Hepatocyte (in vitro differentiated cells): Measurements from ENCODE around the gene CENPU. TPM values are rescaled to one million over a fixed set of nuclear protein-coding genes. Genes with fewer than 3 reads are reported as not detected.

Experiments
- DNase-seq: peaks from one replicate; pipeline ENCODE4 v3.0.0-alpha.2; 2016; ENCODE audit warnings: low spot score
- H2AFZ ChIP-seq: fragments of 200-600 bp; sonication (generic); 2 replicates; pipeline ENCODE4 v1.6.0; 2016; ENCODE audit warnings: antibody characterized with exemption, mild to moderate bottlenecking
- H3K27ac ChIP-seq: fragments of 200-600 bp; sonication (generic); 2 replicates; pipeline ENCODE4 v1.5.1; 2016; ENCODE audit warnings: mild to moderate bottlenecking
- H3K27me3 ChIP-seq: fragments of 200-600 bp; sonication (generic); 2 replicates; pipeline ENCODE4 v1.6.1; 2016
- H3K36me3 ChIP-seq: fragments of 200-600 bp; sonication (generic); replicated peaks from 2 replicates; pipeline ENCODE4 v1.5.1; 2016; ENCODE audit warnings: low read depth; ENCODE audit not compliant: insufficient read depth
- H3K4me1 ChIP-seq: fragments of 200-600 bp; sonication (generic); 2 replicates; pipeline ENCODE4 v1.5.1; 2016; ENCODE audit warnings: mild to moderate bottlenecking, moderate library complexity; ENCODE audit not compliant: insufficient read depth
- H3K4me2 ChIP-seq: fragments of 200-600 bp; sonication (generic); 2 replicates; pipeline ENCODE4 v1.6.0; 2016
- H3K4me3 ChIP-seq: fragments of 200-600 bp; sonication (generic); 2 replicates; pipeline ENCODE4 v1.5.1; 2016; ENCODE audit warnings: mild to moderate bottlenecking
- H3K79me2 ChIP-seq: fragments of 200-600 bp; sonication (generic); 2 replicates; pipeline ENCODE4 v1.6.0; 2017; ENCODE audit warnings: mild to moderate bottlenecking
- H3K9me2 ChIP-seq: fragments of 200-600 bp; sonication (generic); replicated peaks from 2 replicates; pipeline ENCODE4 v1.6.0; 2017; ENCODE audit warnings: mild to moderate bottlenecking; ENCODE audit not compliant: insufficient read depth
- H3K9me3 ChIP-seq: fragments of 200-600 bp; sonication (generic); 2 replicates; pipeline ENCODE4 v1.5.1; 2016; ENCODE audit warnings: low read depth, mild to moderate bottlenecking
- H4K20me1 ChIP-seq: fragments of 200-600 bp; sonication (generic); 2 replicates; pipeline ENCODE4 v1.6.0; 2016; ENCODE audit warnings: mild to moderate bottlenecking; ENCODE audit not compliant: insufficient read depth, poor library complexity, severe bottlenecking
- EZH2 ChIP-seq: fragments of 200-600 bp; sonication (generic); IDR thresholded peaks from 2 replicates; pipeline ENCODE4 v1.6.1; 2016; ENCODE audit warnings: antibody characterized with exemption, mild to moderate bottlenecking, borderline replicate concordance
- EZH2phosphoT487 ChIP-seq: fragments of 200-600 bp; sonication (generic); IDR thresholded peaks from one replicate; pipeline ENCODE4 v1.6.1; 2018; ENCODE audit warnings: antibody characterized with exemption, mild to moderate bottlenecking, low read depth, moderate library complexity; ENCODE audit not compliant: unreplicated experiment, severe bottlenecking
- WGBS: methylation state at CpG from one replicate; pipeline ENCODE4 v1.1.6; 2016; ENCODE audit warnings: low lambda C conversion rate; ENCODE audit errors: missing lambda C conversion rate; 5-methylcytosine and 5-hydroxymethylcytosine counted together
- polyA plus RNA-seq: library from polyadenylated mRNA; unstranded; fragments of >200 nt; fragmentation: Nextera tagmentation; extraction: Ambion mirVana; gene quantifications from 2 replicates; pipeline ENCODE4 v1.2.1, GENCODE V29; 2016
- total RNA-seq: library from RNA; depleted of rRNA; stranded (reverse); fragments of >200 nt; gene quantifications from 2 replicates; pipeline ENCODE4 v1.2.3, GENCODE V29; 2014
- TF ChIP-seq, protein P1 (sequence below): fragments of 200-600 bp; sonication (generic); IDR thresholded peaks from 2 replicates; pipeline ENCODE4 v1.5.1; 2016; ENCODE audit warnings: antibody characterized with exemption, mild to moderate bottlenecking; ENCODE audit not compliant: poor library complexity

Gene CENPU
- total and polyA plus RNA-seq, 2 experiments from 2014 or later: 7.8 to 10.0 TPM

- 2% methylated on average over 42 of the region's 90 CpGs for WGBS
- peak within 1 kb of the TSS; percentile 94 for H3K4me3 ChIP-seq
These were observed 84.6 kb downstream of the CENPU start, which contains the start of the genes CASP3 and PRIMPOL for GRCh38 chr4:184649026-184649970. CASP3 (minus strand) TSS chr4:184649447; CDS start chr4:184638453, 10,994 bp downstream. PRIMPOL (plus strand) TSS chr4:184649738; CDS start chr4:184657141, 7,403 bp downstream.

DNA sequence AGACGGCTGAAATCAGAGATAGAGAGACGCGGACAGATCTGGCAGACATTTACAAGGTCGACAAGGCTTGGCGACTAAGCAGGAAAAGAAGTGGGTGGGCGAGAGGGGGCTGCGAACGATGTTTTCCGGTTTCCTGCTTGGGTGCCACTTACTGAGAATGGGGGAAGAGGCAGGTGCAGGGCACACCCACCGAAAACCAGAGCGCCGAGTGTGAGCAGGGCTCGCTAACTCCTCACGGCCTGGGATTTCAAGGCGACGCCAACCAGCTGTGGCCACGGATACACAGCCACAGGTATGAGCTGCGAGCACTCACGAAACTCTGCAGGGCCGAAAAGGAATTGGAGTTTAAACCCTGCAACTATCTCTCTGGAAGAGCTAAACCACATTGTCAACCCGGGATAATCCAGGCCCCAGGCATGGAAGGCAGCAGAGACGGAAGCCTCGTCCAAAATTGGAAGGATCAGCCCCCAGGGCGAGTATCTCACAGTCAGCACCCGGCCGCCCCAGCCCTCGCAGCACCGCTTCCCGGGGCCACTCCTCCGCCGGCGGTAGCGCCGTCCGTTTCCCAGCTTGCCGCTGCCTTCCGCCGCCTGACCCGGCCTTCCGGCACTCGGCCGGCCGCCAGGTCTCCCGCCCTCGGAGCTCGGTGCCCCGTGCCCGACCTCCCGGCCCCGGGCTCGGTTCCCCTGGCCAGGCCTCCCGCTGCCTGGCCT is 85.4 kb downstream of the CENPU start:
- WGBS: 1% methylated on average over 37 of the region's 52 CpGs
- Histone ChIP-seq H3K27ac (peak overlapping the region; percentile 99), H3K9me3 (no peaks in the 10 kb centered on the region), H3K79me2 (peaks cover 63% of the 10 kb centered on the region), H4K20me1 (peaks cover 28% of the 10 kb centered on the region), H3K9me2 (no peaks in the 10 kb centered on the region), H3K4me1 (peaks cover 26% of the 10 kb centered on the region), H3K36me3 (no peaks in the 10 kb centered on the region), H2AFZ (peak overlapping the region; percentile 70), H3K4me2 (peak overlapping the region; percentile 84), H3K4me3 (peak overlapping the region; percentile 94), H3K27me3 (no peaks in the 10 kb centered on the region)
- DNase-seq: peak; percentile 69
- no peak for TF ChIP-seq EZH2phosphoT487
- no peak for TF ChIP-seq EZH2
- TF ChIP-seq, protein P1, sequence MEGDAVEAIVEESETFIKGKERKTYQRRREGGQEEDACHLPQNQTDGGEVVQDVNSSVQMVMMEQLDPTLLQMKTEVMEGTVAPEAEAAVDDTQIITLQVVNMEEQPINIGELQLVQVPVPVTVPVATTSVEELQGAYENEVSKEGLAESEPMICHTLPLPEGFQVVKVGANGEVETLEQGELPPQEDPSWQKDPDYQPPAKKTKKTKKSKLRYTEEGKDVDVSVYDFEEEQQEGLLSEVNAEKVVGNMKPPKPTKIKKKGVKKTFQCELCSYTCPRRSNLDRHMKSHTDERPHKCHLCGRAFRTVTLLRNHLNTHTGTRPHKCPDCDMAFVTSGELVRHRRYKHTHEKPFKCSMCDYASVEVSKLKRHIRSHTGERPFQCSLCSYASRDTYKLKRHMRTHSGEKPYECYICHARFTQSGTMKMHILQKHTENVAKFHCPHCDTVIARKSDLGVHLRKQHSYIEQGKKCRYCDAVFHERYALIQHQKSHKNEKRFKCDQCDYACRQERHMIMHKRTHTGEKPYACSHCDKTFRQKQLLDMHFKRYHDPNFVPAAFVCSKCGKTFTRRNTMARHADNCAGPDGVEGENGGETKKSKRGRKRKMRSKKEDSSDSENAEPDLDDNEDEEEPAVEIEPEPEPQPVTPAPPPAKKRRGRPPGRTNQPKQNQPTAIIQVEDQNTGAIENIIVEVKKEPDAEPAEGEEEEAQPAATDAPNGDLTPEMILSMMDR: no peak

More at GRCh38 chr4:184649026-184649970, 84.6 kb downstream of the CENPU start, which contains the start of the genes CASP3 and PRIMPOL:
- Histone ChIP-seq H3K9me2 (no peaks in the 10 kb centered on the region), H3K4me1 (peaks cover 26% of the 10 kb centered on the region), H4K20me1 (peaks cover 24% of the 10 kb centered on the region), H3K27ac (peak within 1 kb of the TSS; percentile 99), H3K79me2 (peaks cover 55% of the 10 kb centered on the region), H3K4me2 (peak within 1 kb of the TSS; percentile 89), H3K27me3 (no peaks in the 10 kb centered on the region), H2AFZ (peak within 1 kb of the TSS; percentile 91), H3K9me3 (no peaks in the 10 kb centered on the region), H3K36me3 (no peaks in the 10 kb centered on the region)
- TF ChIP-seq, protein P1: peak; percentile 30
- no peak for TF ChIP-seq EZH2phosphoT487
- peak; percentile 98 for DNase-seq

- no peaks in the 10 kb centered on the region for H3K36me3 ChIP-seq
- WGBS: 0% methylated on average over 6 of the region's 6 CpGs
- TF ChIP-seq, protein P1: no peak
- TF ChIP-seq EZH2 (no peak), EZH2phosphoT487 (no peak)
- H3K9me2 ChIP-seq: no peaks in the 10 kb centered on the region
- peak overlapping the region; percentile 94 for H3K4me3 ChIP-seq
- peaks cover 28% of the 10 kb centered on the region for H4K20me1 ChIP-seq
- H2AFZ ChIP-seq: no peak overlapping the region
- H3K79me2 ChIP-seq: peaks cover 68% of the 10 kb centered on the region
- peak; percentile 19 for DNase-seq
- peak overlapping the region; percentile 99 for H3K27ac ChIP-seq
- peak overlapping the region; percentile 84 for H3K4me2 ChIP-seq
- H3K27me3 ChIP-seq: no peaks in the 10 kb centered on the region
- peaks cover 26% of the 10 kb centered on the region for H3K4me1 ChIP-seq
- H3K9me3 ChIP-seq: no peaks in the 10 kb centered on the region
These were observed 85.9 kb downstream of the CENPU start for GRCh38 chr4:184648054-184648312.
